Esophagus squamous epithelium (tissue), 5 donors: Measurements from ENCODE around the gene MAP2K6. TPM values are rescaled to one million over a fixed set of nuclear protein-coding genes. Genes with fewer than 3 reads are reported as not detected.

Experiments used
- DNase-seq: peaks from one replicate; lab custom pipeline; 2025; lab: John Stamatoyannopoulos, UW
- H3K27ac ChIP-seq, 4 donors: fragments of 200-600 bp; sonication (generic); one replicate each; pipeline ENCODE4 v1.5.1; 2016 to 2019; ENCODE audit warnings: mild to moderate bottlenecking in 1 of 4
- H3K27me3 ChIP-seq, 4 donors: fragments of 200-600 bp; sonication (generic); 1 replicate in 3 of 4; 2 replicates in 1 of 4; pipeline versions ENCODE4 v1.5.1 to v1.6.0; 2017 to 2021; ENCODE audit warnings: antibody characterized with exemption in 1 of 4
- H3K36me3 ChIP-seq, 3 donors: fragments of 200-600 bp; sonication (generic); one replicate each; pipeline ENCODE4 v1.5.1; 2016 to 2019
- H3K4me1 ChIP-seq, 3 donors: fragments of 200-600 bp; sonication (generic); one replicate each; pipeline ENCODE4 v1.5.1; 2017 to 2019
- H3K4me3 ChIP-seq, 4 donors: fragments of 200-600 bp; sonication (generic); 1 replicate in 3 of 4; 2 replicates in 1 of 4; pipeline ENCODE4 v1.5.1; 2016 to 2019; ENCODE audit warnings: mild to moderate bottlenecking in 2 of 4, moderate library complexity in 1 of 4
- H3K9me3 ChIP-seq, 3 donors: fragments of 200-600 bp; sonication (generic); one replicate each; pipeline ENCODE4 v1.5.1; 2016 to 2019
- CTCF ChIP-seq, 6 experiments: fragments of 450-650 bp in 4 of 6; fragments of 200-600 bp in 2 of 6; sonication (generic) in 2 of 6; IDR thresholded peaks; one replicate each; pipeline ENCODE4 v1.5.1; 2016 to 2019; ENCODE audit warnings: antibody characterized with exemption in 6 of 6, mild to moderate bottlenecking in 4 of 6, moderate library complexity in 4 of 6
- POLR2A ChIP-seq, 4 donors: fragments of 450-650 bp; IDR thresholded peaks; one replicate each; pipeline ENCODE4 v1.6.1; 2017; ENCODE audit warnings: antibody characterized with exemption in 4 of 4, mild to moderate bottlenecking in 4 of 4, moderate library complexity in 3 of 4
- WGBS, 2 donors: methylation state at CpG; one replicate each; pipeline ENCODE4 v1.1.5; 2018; 5-methylcytosine and 5-hydroxymethylcytosine counted together
- intact Hi-C: fragments of 100-400 bp; cut with DNase I; formaldehyde crosslinking; loops from one replicate; pipeline ENCODE4 v1.15.0; 2022
- total RNA-seq, 4 donors: library from RNA; depleted of rRNA; stranded (reverse); fragments of >200 nt; gene quantifications; one replicate each; pipeline ENCODE4 v1.1.0, GENCODE V29; 2016
- donor health status: DM: yes; HTN: yes; CAD: no.

Gene MAP2K6
- total RNA-seq, 4 donors from 2014 or later = 1.5 to 15.0 (median 2.5) TPM

- H3K4me3 ChIP-seq = no peak overlapping the region
- DNase-seq = no peak
- H3K4me1 ChIP-seq = peaks cover 0 to 12% (median 0%) of the 10 kb centered on the region in 3 donors
- no peak overlapping the region for H3K27ac ChIP-seq
- 82 to 87% methylated on average over 5 of the region's 5 CpGs for WGBS, 2 donors
- H3K36me3 ChIP-seq = no peaks in the 10 kb centered on the region
- intact Hi-C loops = no loop called here
- no peak for TF ChIP-seq CTCF (IDR thresholded peaks at IDR 0.05)
- TF ChIP-seq POLR2A (IDR thresholded peaks at IDR 0.05) = no peak
- H3K9me3 ChIP-seq = no peaks in the 10 kb centered on the region
- no peaks in the 10 kb centered on the region for H3K27me3 ChIP-seq
Measured at GRCh38 chr17:69552986-69553667, 138.6 kb downstream of the MAP2K6 start.

- 14 to 85% methylated on average over 1 to 2 of the region's 2 CpGs for WGBS, 2 donors
Measured at GRCh38 chr17:69555056-69555455, 140.6 kb downstream of the MAP2K6 start.

GRCh38 chr17:69557339-69557738, 142.8 kb downstream of the MAP2K6 start:
- intact Hi-C loops = no loop called here
- 58 to 78% methylated on average over 3 of the region's 3 CpGs for WGBS, 2 donors
- no peak overlapping the region for H3K27ac ChIP-seq
- DNase-seq = no peak
- no peaks in the 10 kb centered on the region for H3K36me3 ChIP-seq
- H3K27me3 ChIP-seq = no peaks in the 10 kb centered on the region
- no peak for TF ChIP-seq POLR2A (IDR thresholded peaks at IDR 0.05)
- TF ChIP-seq CTCF (IDR thresholded peaks at IDR 0.05) = no peak
- H3K4me3 ChIP-seq = no peak overlapping the region
- H3K4me1 ChIP-seq = peaks cover 0 to 35% (median 2%) of the 10 kb centered on the region in 3 donors
- no peaks in the 10 kb centered on the region for H3K9me3 ChIP-seq

More at GRCh38 chr17:69555056-69555455, 140.6 kb downstream of the MAP2K6 start:
- Histone ChIP-seq H3K4me3 (no peak overlapping the region), H3K9me3 (no peaks in the 10 kb centered on the region), H3K27me3 (no peaks in the 10 kb centered on the region), H3K27ac (no peak overlapping the region), H3K36me3 (no peaks in the 10 kb centered on the region), H3K4me1 (peaks cover 0 to 18% (median 0%) of the 10 kb centered on the region in 3 donors)
- no peak for DNase-seq
- intact Hi-C loops = no loop called here
- no peak for TF ChIP-seq CTCF (IDR thresholded peaks at IDR 0.05)
- no peak for TF ChIP-seq POLR2A (IDR thresholded peaks at IDR 0.05)

GRCh38 chr17:69558796-69559195, 144.3 kb downstream of the MAP2K6 start:
- Histone ChIP-seq H3K27ac (peak overlapping the region in 1 of 4 donors; percentile 13), H3K9me3 (no peaks in the 10 kb centered on the region), H3K4me1 (peaks cover 0 to 35% (median 2%) of the 10 kb centered on the region in 3 donors), H3K4me3 (no peak overlapping the region), H3K27me3 (no peaks in the 10 kb centered on the region), H3K36me3 (no peaks in the 10 kb centered on the region)
- WGBS, 2 donors = 63 to 74% methylated on average over 6 of the region's 6 CpGs
- TF ChIP-seq CTCF (IDR thresholded peaks at IDR 0.05) = no peak
- no peak for TF ChIP-seq POLR2A (IDR thresholded peaks at IDR 0.05)
- DNase-seq = no peak
- intact Hi-C loops = no loop called here

GRCh38 chr17:69560987-69561441, 146.5 kb downstream of the MAP2K6 start:
- H3K4me3 ChIP-seq = no peak overlapping the region
- no peaks in the 10 kb centered on the region for H3K36me3 ChIP-seq
- DNase-seq = no peak
- TF ChIP-seq CTCF (IDR thresholded peaks at IDR 0.05) (no peak), POLR2A (IDR thresholded peaks at IDR 0.05) (no peak)
- intact Hi-C loops = loop anchor here (10.0 kb wide), 1 partner anchor 64 kb away; no protein-coding TSS in a partner anchor
- H3K4me1 ChIP-seq = peaks cover 0 to 23% (median 2%) of the 10 kb centered on the region in 3 donors
- no peaks in the 10 kb centered on the region for H3K27me3 ChIP-seq
- no peaks in the 10 kb centered on the region for H3K9me3 ChIP-seq
- peak overlapping the region in 2 of 4 donors; percentile 53 to 68 for H3K27ac ChIP-seq
- WGBS, 2 donors = 25 to 32% methylated on average over 3 of the region's 3 CpGs
